ENCODE data around the gene PGK2. TPM values are rescaled to one million over a fixed set of nuclear protein-coding genes. Genes with fewer than 3 reads are reported as not detected.
"Not testable (repeated sequence)": the region's sequence is repeated elsewhere in the genome, so short reads cannot be mapped to it uniquely, and the experiment has no call there.

Gene PGK2
- total RNA-seq, result not detected

DNA sequence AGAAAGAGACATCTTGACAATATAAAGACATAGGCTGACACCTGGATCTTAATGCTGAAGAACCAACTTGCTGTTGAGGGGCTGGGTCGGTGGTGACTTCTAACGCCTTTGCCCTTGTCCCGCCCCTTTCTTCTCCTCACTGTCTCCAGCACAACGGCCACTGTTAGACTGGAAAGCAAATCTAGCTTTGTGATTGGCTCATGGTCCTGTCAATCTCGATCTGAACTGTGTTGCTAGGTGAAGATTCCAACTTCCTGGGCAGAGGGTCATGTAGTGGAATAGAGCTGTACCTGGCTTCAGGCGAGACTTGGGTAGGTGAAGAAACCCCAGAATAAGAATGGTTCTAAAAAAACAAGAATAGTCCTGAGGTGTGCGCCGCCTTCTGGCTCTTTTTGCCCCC, at the start of gene PGK2:
Gene PGK2 (minus strand): TSS at position 110 of the 400 bp plus-strand sequence. CDS start 98 bp downstream, at position 12.
- no peak for DNase-seq (ENCODE audit: low read depth in 2 of 3, low spot score in 2 of 3)

DNA sequence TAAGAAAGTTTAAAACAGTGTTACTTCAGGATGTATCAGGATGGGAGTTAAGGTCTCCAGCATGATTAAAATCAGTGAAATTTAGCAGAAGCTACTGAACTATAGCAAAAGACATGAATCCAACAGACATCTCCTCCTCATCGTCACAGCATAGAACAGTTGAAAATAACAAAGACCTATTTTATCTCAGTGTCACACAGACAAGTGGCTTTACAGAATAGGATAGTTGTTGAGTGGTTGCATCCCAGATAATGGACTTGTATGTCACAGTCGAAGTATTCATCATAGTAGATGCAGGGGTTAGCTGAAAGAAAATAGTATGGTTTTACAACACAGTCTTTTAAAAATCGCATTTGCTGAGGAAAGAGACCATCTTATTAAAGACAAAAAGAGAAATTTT, 48.1 kb upstream of the PGK2 start:
- no peak for DNase-seq (ENCODE audit: low read depth in 2 of 3, low spot score in 2 of 3)

GRCh38 chr6:49833386-49833785, 46.3 kb upstream of the PGK2 start:
- no peak for DNase-seq (ENCODE audit: low read depth in 2 of 3, low spot score in 2 of 3)

DNA sequence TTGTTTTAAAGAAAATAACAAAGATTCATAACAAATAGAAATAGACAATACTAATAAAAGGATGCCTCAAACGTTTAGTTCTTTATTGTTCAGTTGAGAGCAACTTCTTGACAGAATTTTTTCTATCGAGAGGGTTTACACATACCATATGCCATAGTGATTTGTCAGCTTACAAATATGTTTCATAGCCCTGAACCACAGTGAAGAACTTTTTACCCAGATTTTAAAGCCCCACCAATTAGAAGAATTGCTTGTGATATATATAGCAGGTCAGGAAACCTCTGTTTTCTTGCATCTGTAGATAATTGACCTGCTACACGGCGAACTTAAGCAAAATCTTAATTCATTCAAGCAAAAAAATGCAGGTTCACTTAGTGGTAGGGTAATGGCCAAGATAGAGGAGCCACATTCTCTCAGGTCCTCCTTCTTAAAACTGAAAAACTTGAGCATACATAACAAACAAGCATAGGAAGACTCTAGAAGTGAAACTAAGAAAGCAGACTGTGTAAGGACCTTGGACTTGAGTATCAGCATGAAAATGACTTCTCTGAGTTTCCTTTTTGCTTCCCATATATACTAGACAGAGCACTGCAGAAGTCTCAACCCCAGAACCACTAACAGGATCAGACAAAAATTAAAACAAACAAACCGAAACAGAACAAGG, 39.8 kb upstream of the PGK2 start:
- DNase-seq (ENCODE audit: low read depth in 2 of 3, low spot score in 2 of 3), result peak in 2 of 3 donors; percentile 8 to 42

DNA sequence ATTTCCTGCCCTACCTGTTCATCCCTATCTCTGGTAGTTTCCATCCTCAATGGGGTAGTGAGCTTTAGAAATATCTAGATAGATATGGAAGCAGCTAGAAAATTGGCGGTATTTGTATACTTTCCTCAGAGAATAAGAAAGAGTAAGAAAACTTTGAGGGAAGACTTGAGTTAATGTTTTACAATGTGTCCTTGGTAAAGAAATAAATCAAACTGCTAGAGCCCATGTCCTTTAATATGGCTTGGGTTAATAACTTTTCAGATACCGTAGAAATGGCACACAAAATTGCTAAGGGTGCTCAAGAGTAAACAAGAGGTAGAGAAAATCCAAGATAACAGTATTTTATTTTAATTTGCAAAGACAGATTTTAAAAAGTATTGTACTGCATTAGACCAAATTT, 28.1 kb upstream of the PGK2 start:
- DNase-seq (ENCODE audit: low read depth in 2 of 3, low spot score in 2 of 3), result no peak

DNA sequence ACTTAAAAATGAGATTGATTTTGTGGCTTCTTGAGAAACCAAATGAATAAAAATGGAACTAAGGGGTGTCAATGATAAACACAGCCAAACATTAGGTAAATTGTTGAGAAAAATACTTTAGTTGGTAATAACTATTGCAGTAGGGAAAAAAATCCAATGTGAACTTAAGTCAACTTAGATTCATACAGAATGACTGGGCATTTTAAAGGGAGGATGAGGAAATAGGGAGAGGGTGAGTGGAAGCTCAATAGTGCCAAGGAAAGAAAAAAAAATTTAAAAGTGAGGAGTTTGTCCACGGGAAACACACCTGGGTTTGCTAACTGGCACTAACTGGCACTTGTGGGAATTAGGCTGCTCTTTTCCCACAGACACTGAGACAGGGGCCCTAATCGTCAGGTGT, 26.2 kb upstream of the PGK2 start:
- no peak for DNase-seq (ENCODE audit: low read depth in 2 of 3, low spot score in 2 of 3)

- DNase-seq (ENCODE audit: low read depth in 2 of 3, low spot score in 2 of 3), result no peak
Measured at GRCh38 chr6:49806145-49806544, 19.1 kb upstream of the PGK2 start.

DNA sequence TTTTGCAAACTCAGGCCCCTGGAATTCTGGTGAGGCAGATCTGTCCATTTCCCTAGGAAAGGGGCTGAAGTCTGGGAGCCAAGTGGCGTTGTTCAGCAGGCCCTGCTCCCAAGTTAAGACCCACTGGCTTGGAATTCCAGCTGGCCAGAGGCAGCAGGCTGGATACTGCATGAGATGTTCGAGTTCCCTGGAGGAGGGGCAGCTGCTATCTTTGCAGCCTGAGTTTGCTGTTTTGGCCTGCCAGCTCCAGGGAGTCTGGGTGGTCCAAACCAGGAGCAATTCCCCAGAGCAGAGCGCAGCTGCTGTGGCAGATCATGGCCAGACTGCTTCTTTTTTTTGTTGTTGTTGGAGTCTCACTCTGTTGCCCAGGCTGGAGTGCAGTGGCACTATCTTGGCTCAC, 18.2 kb upstream of the PGK2 start:
- no peak for DNase-seq (ENCODE audit: low read depth in 2 of 3, low spot score in 2 of 3)

DNA sequence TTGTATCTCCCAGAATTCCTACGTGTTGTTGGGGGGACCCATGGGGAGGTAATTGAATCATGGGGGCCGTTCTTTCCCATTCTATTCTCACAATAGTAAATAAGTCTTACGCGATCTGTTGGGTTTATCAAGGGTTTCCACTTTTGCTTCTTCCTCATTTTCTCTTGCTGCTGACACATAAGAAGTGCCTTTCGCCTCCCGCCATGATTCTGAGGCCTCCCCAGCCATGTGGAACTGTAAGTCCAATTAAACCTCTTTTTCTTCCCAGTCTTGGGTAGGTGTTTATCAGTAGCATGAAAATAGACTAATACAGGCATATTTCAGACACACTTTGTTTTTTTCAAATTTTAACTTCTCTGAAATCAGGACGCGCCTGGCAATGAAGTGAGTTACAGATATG, 14.4 kb upstream of the PGK2 start:
- no peak for DNase-seq (ENCODE audit: low read depth in 2 of 3, low spot score in 2 of 3)

DNA sequence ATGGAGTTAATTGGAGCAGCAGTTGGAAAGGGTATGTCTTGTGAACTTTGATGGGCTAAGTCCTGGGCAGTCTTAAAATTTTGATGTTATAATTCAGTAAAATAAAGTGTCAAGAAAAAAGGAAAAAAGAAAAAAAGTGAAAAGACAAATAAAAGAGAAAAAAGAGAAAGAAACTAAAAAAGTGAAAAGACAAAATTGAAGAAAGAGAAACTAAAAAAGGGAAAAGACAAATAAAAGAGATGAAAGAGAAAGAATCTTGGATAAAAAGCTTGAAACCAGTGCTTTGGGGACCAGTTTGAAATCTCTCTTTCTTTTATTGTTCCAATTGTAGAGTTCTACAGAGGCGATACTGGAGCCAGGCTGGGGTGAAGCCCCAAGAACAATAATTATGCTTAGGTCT, 12.0 kb upstream of the PGK2 start:
- DNase-seq (ENCODE audit: low read depth in 2 of 3, low spot score in 2 of 3), result no peak

DNA sequence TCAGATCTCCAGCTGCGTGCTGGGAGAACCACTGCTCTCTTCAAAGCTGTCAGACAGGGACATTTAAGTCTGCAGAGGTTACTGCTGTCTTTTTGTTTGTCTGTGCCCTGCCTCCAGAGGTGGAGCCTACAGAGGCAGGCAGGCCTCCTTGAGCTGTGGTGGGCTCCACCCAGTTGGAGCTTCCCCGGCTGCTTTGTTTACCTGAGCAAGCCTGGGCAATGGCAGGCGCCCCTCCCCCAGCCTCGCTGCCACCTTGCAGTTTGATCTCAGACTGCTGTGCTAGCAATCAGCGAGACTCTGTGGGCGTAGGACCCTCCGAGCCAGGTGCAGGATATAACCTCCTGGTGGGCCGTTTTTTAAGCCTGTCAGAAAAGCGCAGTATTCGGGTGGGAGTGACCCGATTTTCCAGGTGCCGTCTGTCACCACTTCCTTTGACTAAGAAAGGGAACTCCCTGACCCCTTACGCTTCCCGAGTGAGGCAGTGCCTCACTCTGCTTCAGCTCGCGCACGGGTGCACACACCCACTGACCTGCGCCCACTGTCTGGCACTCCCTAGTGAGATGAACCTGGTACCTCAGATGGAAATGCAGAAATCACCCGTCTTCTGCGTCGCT, 9.9 kb upstream of the PGK2 start:
- DNase-seq (ENCODE audit: low read depth in 2 of 3, low spot score in 2 of 3), result not testable (repeated sequence)

- peak in 1 of 3 donors; percentile 46 for DNase-seq (ENCODE audit: low read depth in 2 of 3, low spot score in 2 of 3)
Measured at GRCh38 chr6:49790341-49790740, 3.3 kb upstream of the PGK2 start.

DNA sequence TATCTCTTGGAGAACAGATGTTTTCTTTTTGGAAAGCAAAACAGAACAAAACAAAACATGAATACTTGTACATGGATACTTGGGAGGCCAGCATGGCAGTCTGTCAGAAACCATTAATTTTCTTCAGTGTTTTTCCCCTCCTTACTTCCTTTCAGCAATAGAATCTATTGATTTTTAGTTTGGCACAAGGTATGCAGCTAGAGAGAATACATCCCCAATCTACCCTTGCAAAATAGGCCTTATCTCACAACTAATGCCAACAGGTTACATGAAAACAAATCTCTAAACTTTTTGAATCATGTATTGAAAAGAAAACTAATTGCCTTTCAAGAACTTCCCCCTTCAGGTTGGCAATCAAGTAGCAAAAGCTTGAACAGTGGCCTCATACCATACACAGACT, 2.8 kb downstream of the PGK2 start:
- DNase-seq (ENCODE audit: low read depth in 2 of 3, low spot score in 2 of 3), result no peak

- DNase-seq (ENCODE audit: low read depth in 2 of 3, low spot score in 2 of 3), result no peak
Measured at GRCh38 chr6:49782725-49783124, 4.4 kb downstream of the PGK2 start.

DNA sequence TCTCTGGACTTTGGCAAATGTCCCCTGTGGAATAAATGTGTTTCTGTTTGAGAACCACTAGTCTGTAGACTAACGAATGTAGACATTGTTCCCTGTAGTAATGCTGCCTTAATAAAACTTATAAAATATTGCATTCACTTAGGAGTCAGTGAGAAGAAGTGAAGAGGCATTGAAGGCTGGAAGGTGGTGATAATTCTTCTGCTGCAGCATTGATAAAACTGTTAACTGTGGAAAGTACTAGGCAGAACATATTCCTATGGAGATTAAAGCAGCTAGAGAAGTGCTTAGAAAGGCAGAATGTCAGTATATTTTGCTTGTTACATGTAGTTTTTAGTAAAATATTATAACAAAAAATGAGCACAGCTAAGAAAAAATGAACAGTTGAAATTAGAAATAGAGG, 4.8 kb downstream of the PGK2 start:
- DNase-seq (ENCODE audit: low read depth in 2 of 3, low spot score in 2 of 3), result peak in 1 of 3 donors; percentile 10

DNA sequence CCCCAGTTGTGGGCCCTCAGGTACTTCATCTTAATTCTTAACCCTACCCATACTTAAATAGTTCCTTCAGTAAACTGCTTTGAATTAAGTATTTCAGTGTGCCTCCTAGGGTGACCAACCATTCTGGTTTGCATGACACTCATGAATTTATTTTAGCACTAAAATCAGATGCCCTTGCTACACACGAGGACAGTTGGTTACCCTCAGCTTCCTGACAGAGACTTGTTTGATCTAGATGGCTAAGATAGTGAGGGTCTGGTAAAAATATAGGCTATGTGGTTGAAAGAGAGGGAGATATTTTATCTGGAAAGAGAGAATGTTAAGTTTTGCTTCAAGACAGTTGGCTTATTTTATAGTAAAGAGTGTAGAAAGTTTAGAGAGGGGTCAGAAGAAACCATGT, 10.6 kb downstream of the PGK2 start:
- DNase-seq (ENCODE audit: low read depth in 2 of 3, low spot score in 2 of 3), result peak in 1 of 3 donors; percentile 24

GRCh38 chr6:49775043-49775442, 12.0 kb downstream of the PGK2 start:
- no peak for DNase-seq (ENCODE audit: low read depth in 2 of 3, low spot score in 2 of 3)

DNA sequence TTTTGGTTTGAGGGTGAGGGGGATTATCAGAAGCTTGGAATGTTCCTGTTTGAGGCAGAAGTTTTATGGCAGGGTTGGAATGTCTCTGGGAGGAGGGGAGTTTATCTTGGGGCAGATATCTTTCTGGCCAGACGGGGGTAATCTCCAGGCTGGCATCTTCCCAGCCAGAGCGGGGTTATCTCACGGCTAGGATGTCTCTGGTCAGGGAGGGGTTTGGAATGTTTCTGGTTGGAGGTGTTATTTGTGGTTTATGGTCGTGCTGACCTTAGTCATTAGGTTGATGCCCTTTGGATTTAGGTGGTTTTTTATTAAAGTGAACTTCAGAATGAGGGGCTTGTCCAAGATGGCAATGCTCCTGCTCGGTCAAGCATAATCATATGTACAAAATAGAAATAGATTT, 14.8 kb downstream of the PGK2 start:
- DNase-seq (ENCODE audit: low read depth in 2 of 3, low spot score in 2 of 3), result no peak

DNA sequence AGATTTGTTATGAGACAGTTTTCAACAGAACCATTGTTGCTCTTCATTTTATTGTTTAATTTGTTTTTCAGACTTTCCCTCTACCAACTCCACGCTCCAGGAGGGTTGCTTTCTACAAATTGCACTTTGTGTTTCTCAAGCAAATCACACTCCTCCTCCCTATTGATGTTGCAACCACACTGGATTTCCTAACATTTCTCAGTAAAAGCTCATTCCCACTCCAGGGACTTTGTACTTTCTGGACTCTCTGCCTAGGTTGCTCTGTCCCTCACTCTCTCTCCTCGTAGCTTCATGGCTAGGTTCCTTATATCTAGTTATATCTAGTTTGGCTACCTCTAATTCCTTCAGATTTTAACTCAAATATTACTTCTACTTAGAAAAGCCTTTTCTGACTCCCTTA, 20.3 kb downstream of the PGK2 start:
- no peak for DNase-seq (ENCODE audit: low read depth in 2 of 3, low spot score in 2 of 3)

GRCh38 chr6:49764571-49765236, 22.4 kb downstream of the PGK2 start:
- DNase-seq (ENCODE audit: low read depth in 2 of 3, low spot score in 2 of 3), result no peak

DNA sequence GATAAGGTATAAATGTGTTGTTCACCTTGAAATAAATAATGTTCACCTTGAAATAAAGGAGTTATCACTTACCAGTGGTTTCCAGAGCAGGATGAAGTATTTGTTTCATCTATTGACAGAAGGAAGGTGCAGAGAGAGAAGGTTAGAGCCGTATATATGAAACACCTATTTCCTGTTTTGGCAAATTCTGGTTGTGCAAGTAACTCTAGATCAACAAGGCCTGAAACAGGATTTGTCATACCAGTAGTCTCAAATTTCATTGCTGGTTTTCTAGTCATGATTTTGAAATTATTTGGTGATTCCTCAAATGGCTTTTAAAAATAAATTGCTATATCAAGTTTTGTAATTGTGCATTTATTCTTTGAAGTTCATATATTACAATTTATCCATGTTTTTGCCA, 42.8 kb downstream of the PGK2 start, which contains the start of gene CRISP3:
Gene CRISP3 (minus strand): TSS at position 130 of the 400 bp plus-strand sequence. CDS start 21 bp downstream, at position 109.
- no peak for DNase-seq (ENCODE audit: low read depth in 2 of 3, low spot score in 2 of 3)

DNA sequence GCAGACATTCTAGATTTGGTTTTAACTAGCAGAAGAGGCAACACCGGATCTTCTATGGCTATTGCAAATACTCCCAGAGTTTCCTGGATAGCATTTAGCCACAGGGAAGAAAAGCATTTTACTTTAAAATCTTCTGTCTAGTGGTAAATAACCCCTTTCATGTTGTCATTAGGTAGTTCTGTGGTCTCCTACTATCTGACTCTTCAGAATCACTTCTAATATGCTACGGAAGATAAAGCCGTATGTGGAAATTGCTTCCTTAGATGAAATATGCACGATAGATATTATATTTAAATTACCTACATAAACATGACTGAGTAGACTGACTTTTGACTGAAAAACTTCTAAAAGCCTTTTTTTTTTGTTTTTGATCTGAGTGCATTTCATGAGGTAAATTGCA, 43.7 kb downstream of the PGK2 start:
- no peak for DNase-seq (ENCODE audit: low read depth in 2 of 3, low spot score in 2 of 3)

Data from hematopoietic multipotent progenitor cell (in vitro differentiated cells).